A204.1 (cell line): Measurements from ENCODE around the gene DLGAP3.

Experiments used
- FAIRE-seq: peaks from 2 replicates; lab custom pipeline; 2012; peaks lifted over from hg19 to GRCh38; lab: Jason Lieb, UNC

Gene DLGAP3

DNA sequence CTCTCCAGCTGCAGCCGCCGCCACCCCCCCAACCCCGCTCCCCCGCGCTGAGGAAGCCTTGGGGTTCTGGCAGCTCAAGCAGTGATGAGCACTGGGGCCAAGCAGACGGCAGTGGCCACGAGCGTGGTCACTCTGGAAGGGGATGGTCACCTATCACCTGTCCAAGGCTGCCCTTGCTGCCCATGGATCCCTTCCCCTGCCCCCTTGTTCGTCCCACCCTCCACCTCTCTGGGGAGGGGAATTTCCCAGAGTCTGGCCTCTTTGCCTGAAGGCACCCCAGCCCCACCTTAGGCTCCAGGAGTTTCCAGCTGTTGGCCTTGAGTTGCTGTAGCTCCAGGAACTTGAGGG, 62.7 kb downstream of the DLGAP3 start:
- FAIRE-seq: no peak

DNA sequence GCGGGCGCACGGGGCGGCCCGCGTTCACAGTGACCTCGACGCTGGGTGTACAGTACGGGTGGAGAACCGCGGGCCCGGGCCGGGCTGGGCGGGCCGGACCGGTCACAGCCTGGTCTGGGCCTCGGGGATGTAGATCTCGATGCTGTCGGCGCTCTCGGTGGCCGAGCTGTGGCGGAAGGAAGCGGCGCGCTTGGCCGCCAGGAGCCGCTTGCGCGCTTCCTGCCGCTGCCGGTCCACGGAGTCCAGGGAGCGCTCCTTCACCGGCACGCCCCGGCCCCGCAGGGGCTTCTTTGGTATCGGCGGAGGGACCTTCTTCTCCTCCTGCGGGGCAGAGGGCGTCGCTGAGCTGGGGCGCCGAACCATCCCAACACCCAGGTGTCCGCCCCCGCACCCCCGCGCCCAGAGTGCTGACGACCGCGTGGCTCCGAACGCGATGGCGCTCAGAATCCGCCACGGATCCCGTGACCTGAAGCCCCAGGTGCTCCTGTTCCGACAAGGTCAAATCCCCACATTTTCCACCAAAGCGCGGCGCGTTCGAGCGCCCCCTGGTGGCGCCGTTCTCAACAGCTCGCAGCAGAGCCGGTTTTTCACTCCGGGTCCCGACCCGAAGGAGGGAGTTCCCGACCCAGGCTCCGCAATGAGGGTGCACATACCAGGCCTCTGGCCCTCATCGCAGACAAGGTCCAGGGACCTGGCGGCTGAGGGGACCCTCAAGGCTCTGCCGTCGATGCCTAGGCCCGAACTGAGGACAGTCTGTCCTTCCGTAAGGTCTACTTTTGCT, 63.3 kb downstream of the DLGAP3 start:
- no peak for FAIRE-seq

DNA sequence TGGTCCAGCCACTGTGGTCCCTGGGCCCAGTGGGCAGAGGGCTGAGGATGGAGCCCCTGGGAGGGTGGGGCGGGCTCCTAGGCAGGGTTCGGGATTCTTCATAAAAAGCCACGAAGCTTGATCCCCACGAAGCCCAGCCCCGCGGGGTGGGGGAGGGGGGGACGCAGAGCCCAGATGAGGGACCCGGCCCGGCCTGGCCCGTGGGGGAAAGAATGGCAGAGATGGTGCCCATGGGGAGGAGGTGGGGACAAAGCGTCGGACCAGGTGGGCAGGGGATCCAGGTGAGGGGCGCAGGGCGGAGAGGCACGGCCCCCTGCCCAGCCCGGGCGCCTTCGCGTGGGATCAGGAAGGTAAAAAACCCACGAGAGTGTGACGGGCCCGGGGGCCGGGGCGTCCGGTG, 63.9 kb downstream of the DLGAP3 start:
- no peak for FAIRE-seq

DNA sequence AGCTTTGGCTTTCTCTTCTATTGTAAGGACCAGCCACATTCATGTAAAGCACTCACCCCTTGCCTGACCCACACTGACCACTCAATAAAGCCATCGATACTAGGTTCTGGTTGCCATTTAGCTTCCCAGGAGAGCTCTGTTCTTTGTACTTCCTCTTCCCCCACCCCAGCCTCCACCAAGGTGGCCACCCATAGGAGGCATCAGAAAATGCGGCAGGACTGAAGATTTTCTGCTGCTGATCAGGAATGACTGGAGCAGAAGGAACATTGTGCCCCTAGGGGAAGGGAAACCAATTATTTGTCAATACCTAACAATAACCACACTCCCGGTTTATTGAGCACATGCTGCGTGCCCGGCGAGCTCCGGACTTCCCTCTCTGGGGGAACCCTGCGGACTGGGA, 64.7 kb downstream of the DLGAP3 start:
- FAIRE-seq: no peak

DNA sequence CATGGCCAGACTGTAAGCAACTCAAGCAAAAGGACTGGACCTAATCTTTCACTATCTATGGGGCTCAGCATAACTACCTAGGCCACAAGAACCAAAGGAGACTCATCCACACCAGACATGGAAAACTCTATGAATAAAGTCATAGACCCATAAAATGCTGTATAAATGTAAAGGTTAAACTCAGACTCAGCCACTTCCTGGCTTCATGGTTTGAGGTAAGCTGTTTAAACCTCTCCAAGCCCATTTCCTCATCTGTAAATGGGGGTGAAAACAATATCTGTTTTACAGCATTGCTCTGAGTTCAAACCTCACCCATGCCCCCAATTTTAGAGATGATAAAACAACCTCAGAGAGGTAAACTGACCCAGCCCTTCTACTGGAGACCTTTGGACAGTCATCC, 65.9 kb downstream of the DLGAP3 start:
- no peak for FAIRE-seq

DNA sequence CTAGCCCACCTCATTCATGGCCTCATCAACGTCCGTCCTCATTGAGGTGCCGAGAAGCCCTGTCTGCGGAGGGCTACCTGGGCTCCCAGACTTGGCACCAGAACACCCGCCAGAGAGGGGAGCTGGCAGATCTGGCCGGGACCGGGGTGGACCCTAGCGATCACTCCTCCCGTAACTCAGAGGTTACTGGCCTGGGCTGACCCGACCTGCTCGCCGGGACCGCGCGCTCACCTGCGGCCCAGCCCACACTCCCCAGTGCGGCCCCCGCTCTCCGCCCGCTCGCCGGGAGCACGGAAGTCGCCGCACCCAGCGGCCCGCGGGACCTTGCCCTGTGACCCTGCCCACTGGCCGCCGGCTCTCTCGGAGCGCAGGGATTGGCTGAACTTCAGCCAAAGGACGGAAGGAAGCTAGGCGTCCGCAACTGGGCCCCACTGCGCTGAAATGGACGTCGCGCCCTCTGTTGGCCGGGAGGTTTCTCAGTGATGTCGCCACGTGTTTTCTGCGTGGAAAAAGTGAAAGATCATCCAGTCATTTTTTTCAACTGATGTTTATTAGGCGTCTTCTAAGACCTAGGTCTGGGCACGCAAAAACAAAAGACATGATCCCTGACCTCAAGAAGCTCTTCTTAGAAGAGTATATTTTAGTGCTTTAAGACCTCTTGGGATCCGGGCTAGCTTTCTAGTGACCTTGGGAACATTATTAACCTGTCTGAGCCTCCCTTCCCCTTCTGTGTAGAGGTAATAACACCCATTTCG, 69.8 kb downstream of the DLGAP3 start, which contains the start of gene SMIM12:
TSS of gene SMIM12 (minus strand) at position 304 of the 755 bp plus-strand sequence. CDS start 3,772 bp downstream, outside the sequence.
- peak; percentile 89 for FAIRE-seq

DNA sequence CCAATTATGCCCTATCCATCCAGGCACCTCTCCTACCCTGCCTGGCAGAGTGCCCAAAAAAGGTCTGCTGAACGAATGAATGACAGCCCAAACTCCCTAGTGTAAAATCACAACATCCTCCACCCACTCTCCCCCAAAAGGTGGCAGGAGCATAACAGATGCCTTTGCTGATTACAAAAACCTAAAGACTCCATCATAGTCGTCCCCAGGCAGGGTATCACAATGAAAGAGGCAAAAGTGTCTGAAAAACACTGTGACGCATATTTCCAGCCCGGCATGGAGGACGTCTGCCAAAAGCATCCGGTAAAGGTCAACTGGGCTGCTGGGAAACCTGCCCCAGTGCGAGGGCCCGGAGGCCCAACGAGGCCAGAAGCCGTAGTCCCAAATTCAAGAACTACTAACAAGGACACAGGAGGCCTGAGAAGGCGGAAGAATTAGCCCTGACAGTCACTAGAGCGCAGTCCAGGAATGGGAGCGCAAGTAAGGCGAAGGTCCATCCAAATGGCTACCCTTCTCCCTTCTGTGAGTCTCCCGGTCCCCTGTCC, 70.5 kb downstream of the DLGAP3 start:
- FAIRE-seq: no peak

DNA sequence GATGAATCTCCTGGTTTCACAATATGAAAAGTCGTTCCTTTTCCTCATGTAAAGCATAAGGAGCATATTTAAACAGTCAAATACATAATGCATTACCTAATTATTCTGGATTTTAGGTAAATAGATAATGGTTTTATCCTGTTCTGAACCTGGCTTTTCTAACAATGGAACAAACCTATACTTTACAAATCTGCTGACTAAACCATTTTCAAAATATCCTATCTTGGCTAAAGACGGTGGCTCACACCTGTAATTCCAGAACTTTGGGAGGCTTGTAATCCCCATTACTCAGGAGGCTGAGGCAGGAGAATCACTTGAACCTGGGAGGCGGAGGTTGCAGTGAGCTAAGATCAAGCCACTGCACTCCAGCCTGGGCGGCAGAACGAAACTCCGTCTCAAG, 72.8 kb downstream of the DLGAP3 start:
- FAIRE-seq: no peak

DNA sequence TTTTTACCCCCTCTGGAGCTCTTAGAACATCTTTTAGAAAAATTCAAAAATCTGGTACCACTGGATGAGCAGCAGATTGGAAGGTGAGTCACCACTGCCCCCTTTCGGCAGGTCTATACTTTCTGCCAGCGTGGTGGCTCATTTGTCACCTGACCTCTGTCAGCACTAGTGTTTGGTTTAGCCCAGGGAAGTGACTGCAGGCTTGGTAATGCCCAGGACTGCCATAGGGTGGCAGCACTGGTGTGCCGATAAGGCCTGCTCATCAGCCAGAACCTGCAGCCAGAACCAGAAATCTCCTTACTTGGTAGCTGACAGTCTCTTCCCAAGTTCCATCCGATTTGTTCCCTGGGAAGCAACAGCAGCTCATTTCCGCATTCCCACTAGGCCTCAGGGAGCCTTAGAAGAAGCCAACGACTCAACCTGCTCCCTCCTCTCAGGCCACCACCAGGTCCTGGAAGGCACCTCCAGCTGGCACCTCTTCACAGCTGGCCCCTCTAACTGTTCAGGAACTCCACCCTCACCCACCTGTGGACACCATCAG, 76.7 kb downstream of the DLGAP3 start:
- peak; percentile 97 for FAIRE-seq

DNA sequence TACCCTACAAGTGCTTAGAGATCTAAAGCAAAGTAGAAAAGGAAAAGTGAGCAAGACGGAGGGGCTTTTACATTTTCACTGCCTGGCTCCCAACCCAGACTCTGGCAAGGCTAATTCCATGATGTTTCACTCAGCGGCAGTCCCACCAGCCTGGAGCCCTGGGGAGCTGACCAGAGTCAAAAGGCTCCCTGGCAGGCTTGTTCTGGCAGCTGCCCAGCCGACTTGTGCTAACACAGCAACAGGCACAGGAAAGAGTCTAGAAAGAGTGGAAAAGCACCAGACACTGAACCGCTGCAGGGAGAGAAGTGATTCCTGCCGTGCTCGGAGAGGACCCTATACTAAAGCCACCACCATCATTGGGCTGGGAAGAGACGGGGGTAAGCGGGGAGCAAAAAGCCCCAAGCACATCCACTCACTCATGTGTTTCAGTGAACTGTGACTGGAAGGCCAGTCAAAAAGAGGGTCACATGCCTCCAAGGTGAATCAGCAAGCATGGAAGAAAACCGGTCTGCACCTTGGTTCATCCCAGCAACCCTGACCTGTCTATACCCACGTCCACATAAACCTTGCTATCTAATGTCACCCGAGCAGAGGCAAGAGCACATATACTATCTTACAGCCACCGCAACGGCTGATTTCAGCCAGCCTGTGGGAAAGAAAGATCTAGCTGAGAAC, 77.9 kb downstream of the DLGAP3 start:
- no peak for FAIRE-seq

DNA sequence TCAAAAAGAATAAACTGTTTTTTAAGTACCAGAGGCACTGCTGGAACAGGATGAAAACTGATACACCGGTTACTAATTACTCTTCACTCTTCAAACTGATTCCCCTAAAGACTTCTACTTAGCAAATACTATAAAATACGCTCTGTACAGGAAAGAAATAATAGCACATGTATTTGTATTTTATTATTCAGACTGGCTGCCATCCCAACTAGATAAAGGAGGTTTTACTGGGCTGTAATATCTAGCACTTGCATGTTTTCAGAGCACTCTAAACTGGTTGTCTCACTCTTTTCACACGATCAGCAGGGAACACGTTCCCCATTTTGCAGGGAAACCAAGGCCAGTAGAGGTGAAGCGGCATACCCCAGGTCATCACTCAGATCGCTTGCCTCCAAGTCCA, 79.1 kb downstream of the DLGAP3 start:
- FAIRE-seq: no peak

DNA sequence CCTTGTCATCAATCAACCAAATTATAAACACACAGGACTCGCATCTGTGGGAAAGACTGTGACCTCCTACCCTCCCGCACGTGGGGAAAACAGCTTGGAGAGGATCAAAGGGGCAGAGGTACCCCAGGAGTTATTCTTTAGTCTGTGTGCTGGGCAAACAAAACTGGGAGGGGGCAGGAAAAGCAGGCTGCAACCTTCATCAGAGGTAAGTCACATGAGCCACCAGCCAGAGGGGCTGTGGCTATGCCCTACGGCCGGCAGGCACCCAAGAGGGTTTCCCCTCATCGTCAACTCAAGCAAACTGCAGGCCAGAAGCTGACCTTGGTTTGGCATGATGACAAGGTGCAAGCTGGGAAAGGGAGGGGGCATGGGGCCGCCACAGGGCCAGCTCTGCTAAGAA, 82.4 kb downstream of the DLGAP3 start:
- FAIRE-seq: no peak

DNA sequence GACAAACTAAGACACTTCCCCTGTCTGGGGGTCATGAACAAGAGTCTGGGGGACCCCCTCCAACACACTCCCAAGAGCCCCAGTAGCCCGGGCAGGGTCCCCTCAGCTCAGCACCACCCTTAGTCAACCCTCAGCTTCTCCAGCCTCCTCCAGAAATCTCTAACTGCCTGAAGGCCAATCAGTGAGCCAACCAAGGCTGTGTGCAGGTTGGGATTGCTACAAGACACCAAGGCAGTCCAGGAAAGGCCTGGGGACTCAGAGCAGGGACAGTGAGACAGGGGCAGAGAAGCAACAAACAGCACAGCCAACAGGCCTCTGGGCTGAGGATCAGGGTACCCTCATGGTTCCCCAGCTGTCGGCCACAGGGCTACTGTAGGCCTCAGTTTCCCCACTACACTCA, 83.2 kb downstream of the DLGAP3 start:
- FAIRE-seq: no peak

DNA sequence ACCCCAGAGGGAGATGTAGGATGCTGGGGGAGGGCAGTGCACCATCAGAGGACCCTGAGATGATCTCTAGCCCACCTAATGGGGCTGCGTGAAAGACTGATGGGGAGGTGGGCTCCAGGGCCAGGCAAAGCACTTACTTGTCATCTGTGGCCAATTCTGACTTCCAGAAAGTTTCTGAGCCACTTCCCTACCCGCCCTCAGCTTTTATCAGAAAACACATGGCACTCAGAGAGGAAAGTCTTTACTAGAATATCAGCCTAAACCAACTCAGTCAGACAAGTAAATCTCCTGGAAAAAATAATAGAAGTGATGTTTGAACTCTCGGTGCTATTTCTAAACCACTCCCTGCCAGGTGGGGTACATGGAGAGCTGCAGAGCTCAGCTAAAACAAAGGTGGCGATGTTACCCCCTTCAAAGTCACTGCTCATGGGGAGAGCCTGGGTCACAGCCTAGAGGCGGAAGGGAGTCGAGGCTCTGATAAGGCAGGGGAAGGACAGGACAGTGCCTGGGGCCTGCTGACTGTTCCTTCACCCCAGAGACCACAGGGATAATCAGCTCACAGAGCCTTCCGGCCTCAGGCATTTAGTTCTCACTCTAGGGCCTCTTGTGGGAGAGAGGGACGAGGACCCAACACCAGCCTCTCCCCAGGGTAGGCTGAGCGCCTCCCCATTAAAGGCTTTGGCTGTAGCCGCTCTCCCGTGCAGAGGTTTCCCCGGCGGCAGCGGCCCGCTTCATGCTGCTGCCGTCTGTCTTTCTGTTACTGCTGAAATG, 84.1 kb downstream of the DLGAP3 start:
- FAIRE-seq: no peak

DNA sequence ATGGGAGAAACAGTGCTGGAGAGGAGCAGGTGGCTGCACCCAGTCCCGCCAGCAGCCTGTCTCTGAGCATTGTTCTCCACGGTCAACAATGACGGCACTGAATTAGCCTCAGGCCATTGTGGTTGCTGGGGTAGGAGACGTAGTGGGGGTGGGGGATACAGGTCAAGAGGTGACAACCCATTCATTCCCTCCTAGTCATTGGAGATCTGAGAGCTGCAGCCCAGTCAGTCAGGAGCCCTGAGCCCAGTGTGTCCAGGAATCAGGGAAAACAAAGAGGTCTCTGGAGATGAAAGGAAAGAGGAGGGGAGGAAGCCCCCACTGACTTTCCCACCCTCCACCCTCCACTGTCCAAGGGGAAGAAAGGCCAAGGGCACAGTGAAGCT, 85.2 kb downstream of the DLGAP3 start:
- no peak for FAIRE-seq

DNA sequence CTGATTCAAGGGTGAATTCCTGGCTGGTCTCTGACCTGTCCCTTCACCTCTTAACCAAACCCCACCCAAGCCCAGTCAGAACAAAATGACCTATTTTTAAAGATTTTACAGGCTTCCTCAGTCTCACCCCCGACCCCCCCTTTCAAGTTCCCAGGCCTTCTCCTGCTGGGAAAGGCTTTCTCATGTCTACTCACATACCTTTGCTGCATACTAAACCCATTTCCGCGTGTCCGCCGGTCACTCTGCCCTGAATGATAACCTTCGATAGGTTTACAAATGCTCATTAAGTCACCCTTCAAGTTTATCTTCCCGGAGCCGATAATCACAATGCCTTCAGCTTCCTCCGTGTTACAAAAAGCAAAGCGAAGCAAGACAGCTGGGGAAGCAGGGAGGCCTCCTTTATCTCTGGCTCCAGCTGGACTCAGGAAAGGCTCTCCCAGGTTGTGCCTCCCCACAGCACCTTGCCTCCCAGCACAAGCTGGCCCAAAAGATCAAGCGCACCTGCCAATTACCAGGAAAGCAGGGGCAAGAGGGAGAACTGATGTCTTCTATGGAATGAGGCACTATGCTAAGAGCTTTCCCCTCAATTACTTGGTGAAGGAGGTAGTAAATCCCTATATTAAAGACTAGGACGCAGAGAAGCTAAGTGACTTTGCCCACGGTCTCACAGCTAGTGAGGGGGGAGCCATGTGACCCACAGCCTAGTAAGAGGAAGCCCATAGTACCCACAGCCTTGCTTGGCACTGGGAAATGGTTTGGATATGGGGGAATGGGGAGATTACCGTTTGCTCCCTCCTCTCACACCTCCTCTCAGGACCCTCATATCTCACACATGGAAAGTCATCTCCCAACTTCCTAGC, 85.8 kb downstream of the DLGAP3 start:
- no peak for FAIRE-seq

DNA sequence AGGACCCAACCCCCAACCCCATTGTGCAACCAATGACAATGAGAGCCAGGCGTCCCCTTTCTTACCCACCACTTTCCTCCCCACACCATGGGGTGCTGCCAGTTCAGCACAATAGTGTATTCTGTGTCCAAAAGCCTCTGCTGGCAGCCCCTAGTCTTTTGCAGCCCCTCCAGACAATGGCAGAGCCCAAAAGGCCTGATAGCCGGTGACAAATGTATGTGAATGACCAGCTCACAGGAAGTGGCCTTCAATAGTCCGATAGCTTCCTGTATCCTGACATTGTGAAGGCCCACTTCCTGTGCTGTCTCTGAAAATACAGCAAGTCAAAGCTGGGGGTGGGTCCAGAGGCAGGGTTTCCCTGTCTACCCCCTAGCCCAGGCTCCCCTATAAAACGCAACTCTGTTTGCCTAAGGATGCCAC, 86.5 kb downstream of the DLGAP3 start:
- FAIRE-seq: no peak

DNA sequence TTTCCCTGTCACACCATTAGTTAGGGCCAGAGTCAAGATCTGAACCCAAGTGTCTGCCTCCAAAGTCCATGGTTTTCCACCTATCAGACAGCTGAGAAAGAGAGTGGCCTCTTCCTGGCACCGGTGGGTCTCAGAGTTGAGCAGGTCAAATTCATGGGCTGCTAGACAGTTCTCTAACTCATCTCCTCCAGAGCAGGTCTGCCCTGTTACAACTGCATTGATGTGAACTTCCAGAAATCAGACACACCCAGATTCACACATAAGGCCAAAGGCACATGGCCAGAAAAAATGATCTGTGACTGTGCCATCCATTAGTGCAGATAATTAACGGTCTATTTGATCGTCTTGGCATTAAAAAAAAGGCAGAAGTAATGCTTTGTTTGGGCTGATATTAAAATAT, 87.4 kb downstream of the DLGAP3 start:
- FAIRE-seq: no peak

DNA sequence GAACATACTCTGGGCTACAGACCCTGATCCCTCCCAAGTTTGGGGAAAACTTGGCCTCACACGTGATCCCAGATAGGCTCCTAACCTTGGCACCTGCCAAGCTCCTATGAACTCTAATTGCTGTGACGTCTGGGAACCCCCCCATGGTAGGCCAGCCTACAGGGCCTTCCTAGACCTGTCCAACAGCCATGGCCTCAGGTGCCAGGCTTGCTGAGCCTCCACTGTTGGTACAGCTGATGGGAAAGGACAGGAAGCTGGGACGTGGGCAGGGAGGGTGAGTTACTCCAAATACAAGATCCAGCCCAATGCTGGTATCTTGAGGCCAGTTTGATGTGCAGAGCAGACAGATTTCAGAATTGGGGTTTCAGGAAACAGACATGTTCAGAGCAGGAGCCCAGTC, 89.0 kb downstream of the DLGAP3 start:
- no peak for FAIRE-seq

DNA sequence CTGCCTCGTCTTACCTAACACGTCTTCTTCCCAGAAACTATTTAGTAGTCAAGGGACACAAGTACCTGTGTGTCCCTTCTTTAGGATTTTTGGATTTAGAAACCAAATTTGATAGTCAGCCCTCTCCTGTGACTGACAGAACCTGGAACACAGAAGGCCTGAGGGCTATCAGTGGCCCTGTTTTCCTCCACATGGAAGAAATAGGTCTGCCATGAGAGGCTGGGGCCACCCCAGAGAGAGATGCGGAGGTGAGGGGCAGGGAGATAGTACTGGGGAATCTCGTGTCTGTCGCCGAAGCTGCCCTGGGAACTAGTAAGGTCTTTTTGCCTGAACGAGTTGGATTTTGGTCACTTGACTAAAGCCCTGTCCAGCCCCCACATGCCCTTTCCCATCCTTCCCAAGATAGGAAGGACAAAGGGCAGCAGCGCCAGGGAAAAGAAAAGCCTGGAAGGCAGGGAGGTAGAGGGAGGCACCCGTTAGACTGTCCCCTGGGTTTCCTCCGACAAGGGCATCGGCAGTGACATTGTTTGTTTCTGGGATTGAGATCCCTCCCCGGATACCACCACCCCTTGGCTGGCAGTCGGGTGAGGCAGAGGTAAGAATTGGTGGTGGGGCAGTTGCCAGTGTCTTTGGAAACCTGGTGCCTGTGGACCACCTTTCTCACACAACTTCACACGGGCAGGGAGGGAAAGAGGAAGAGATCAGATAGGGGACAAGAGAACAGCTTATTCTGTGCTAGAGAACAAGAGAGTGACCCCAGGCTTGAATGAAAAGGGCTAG, 89.7 kb downstream of the DLGAP3 start:
- no peak for FAIRE-seq
